Spleen (tissue), 11 donors: Measurements from ENCODE around the gene ARHGEF5. TPM values are rescaled to one million over a fixed set of nuclear protein-coding genes. Genes with fewer than 3 reads are reported as not detected.
"Not testable (repeated sequence)": the region's sequence is repeated elsewhere in the genome, so short reads cannot be mapped to it uniquely, and the experiment has no call there.

ENCODE experiments used
- DNase-seq: peaks from one replicate; pipeline ENCODE4 v3.0.0-alpha.2; 2020
- H3K27ac ChIP-seq, 8 donors: fragments of 200-600 bp; sonication (generic) in 7 of 8; 1 replicate in 4 of 8; 2 replicates in 4 of 8; pipeline versions ENCODE4 v1.5.0 to v1.8.0; 2016 to 2021; ENCODE audit warnings: inconsistent platforms in 4 of 8, mild to moderate bottlenecking in 4 of 8, moderate library complexity in 1 of 8
- H3K27me3 ChIP-seq, 7 donors: fragments of 200-600 bp; sonication (generic) in 6 of 7; replicated peaks in 1 of 7; 1 replicate in 4 of 7; 2 replicates in 3 of 7; pipeline versions ENCODE4 v1.5.0 to v1.8.0; 2016 to 2021; ENCODE audit warnings: inconsistent platforms in 3 of 7, mild to moderate bottlenecking in 1 of 7
- H3K36me3 ChIP-seq, 6 donors: fragments of 200-600 bp; sonication (generic) in 5 of 6; 1 replicate in 4 of 6; 2 replicates in 2 of 6; pipeline versions ENCODE4 v1.5.0 to v1.8.0; 2016 to 2021; ENCODE audit warnings: inconsistent platforms in 2 of 6
- H3K4me1 ChIP-seq, 6 donors: fragments of 200-600 bp; sonication (generic) in 5 of 6; 1 replicate in 3 of 6; 2 replicates in 3 of 6; pipeline versions ENCODE4 v1.5.0 to v1.8.0; 2016 to 2021; ENCODE audit warnings: inconsistent platforms in 3 of 6
- H3K4me3 ChIP-seq, 8 donors: fragments of 200-600 bp; sonication (generic) in 7 of 8; 1 replicate in 4 of 8; 2 replicates in 4 of 8; pipeline versions ENCODE4 v1.5.0 to v1.8.0; 2016 to 2021; ENCODE audit warnings: inconsistent platforms in 4 of 8, mild to moderate bottlenecking in 4 of 8, moderate library complexity in 2 of 8
- H3K9me3 ChIP-seq, 8 donors: fragments of 200-600 bp; sonication (generic) in 7 of 8; 1 replicate in 4 of 8; 2 replicates in 4 of 8; pipeline versions ENCODE4 v1.5.0 to v1.8.0; 2016 to 2021; ENCODE audit warnings: inconsistent platforms in 4 of 8
- WGBS, 5 donors: extraction: QIAGEN DNeasy Blood & Tissue Kit in 3 of 5; methylation state at CpG; one replicate each; pipeline versions ENCODE4 v1.1.5 to v1.1.7; 2013 to 2018; 5-methylcytosine and 5-hydroxymethylcytosine counted together
- intact Hi-C: fragments of 100-400 bp; cut with DNase I; formaldehyde crosslinking; loops from one replicate; pipeline ENCODE4 v1.15.0; 2023; ENCODE audit warnings: low total_unique reads
- polyA plus RNA-seq, 3 donors: library from polyadenylated mRNA; stranded (reverse); fragments of 200-250 nt; gene quantifications; one replicate each; pipeline ENCODE4 v1.2.1, GENCODE V29; 2013
- total RNA-seq, 7 donors: library from RNA; depleted of rRNA in 3 of 7; stranded (reverse); fragments of >200 nt in 3 of 7; fragmentation: NEBNext Ultra II Directional in 4 of 7; extraction: Animal tissue kit (Norgen Biotek cat#: 25700) in 4 of 7; gene quantifications; one replicate each; pipeline versions ENCODE4 v1.1.0 to v1.2.1, GENCODE V29; 2016 to 2021
- donor health status: healthy with polysubstance abuse.
- donor health status: DM: no; HTN: no; CAD: no; lungs with moderate emphysema.
- donor health status: DM: no; HTN: no; CAD: no.
- donor health status: Bipolar disorder and iron deficiency.
- donor health status: healthy.
- donor health status: DM: no; HTN: no; CAD: no.
- donor health status: DM: yes; HTN: yes; CAD: no.

ARHGEF5 gene
- total and polyA plus RNA-seq, 10 donors: 1.2 to 11.3 (median 8.4) TPM

DNA sequence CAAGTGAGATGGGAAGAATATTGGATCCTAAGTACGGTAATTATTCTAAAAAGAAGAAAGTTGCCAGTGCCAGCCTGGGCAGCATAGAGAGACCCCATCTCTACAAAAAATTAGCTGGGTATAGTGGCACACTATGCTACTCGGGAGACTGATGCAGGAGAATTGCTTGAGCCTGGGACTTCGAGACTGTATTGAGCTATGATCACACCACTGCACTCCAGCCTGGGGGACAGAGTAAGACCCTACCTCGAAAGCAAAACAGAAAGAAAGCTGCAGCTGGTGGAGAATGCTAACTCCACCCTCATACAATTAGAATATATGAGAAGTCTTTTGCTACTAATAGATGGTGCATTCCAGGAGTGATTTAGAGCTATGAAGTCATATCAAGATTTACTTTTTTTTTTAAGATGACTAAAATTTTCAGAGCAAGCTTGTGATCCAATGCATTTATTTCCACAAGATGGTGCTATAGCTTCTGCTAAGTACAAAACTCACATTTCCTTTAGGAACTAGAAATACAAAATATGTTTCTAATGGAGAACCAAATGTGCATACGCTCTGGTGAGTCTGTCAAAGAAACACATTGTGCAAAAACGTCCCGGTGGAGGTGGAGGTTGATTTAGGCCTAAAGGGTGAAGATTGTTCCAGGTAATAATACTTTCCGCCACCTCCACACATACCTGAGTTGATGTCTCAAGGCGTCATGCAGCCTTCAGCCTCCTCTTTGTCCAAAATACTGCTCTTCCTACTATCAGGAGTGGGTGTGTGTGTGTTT, 23.8 kb upstream of the ARHGEF5 start:
- H3K36me3 ChIP-seq, DNase-seq, H3K27me3 ChIP-seq, H3K4me1 ChIP-seq, H3K9me3 ChIP-seq, intact Hi-C loops, H3K4me3 ChIP-seq, H3K27ac ChIP-seq: not testable (repeated sequence)
- whole genome bisulfite sequencing, 5 donors: 87 to 100% (median 90%) methylated on average over 1 to 4 of the region's 9 CpGs

- intact Hi-C loops, H3K27ac ChIP-seq, H3K9me3 ChIP-seq, H3K36me3 ChIP-seq, H3K4me3 ChIP-seq, H3K4me1 ChIP-seq, DNase-seq, H3K27me3 ChIP-seq: not testable (repeated sequence)
- 67 to 89% (median 79%) methylated on average over 1 to 2 of the region's 2 CpGs; no CpG with 5 or more reads in 1 of the 5 donors for WGBS, 5 donors
Measured at GRCh38 chr7:144331996-144332288, 23.3 kb upstream of the ARHGEF5 start.

- H3K4me3 ChIP-seq, H3K36me3 ChIP-seq, H3K27me3 ChIP-seq, intact Hi-C loops, H3K27ac ChIP-seq, DNase-seq, H3K9me3 ChIP-seq: not testable (repeated sequence)
- peaks cover 0 to 11% (median 2%) of the 10 kb centered on the region in 6 donors for H3K4me1 ChIP-seq
- no CpG with 5 or more reads among the region's 1 CpG for WGBS, 5 donors
Measured at GRCh38 chr7:144348625-144349024, 6.6 kb upstream of the ARHGEF5 start.

GRCh38 chr7:144351667-144352066, 3.5 kb upstream of the ARHGEF5 start:
- 50 to 89% (median 78%) methylated on average over 2 of the region's 3 CpGs for WGBS, 5 donors
- intact Hi-C loops: not testable (repeated sequence)

GRCh38 chr7:144356185-144356584, 983 bp downstream of the ARHGEF5 start:
- H3K27me3 ChIP-seq, H3K4me3 ChIP-seq, DNase-seq, H3K9me3 ChIP-seq, H3K27ac ChIP-seq, H3K36me3 ChIP-seq, intact Hi-C loops: not testable (repeated sequence)
- WGBS, 5 donors: no CpG with 5 or more reads among the region's 6 CpGs
- H3K4me1 ChIP-seq: peaks cover 0 to 11% (median 2%) of the 10 kb centered on the region in 6 donors

More at GRCh38 chr7:144351667-144352066, 3.5 kb upstream of the ARHGEF5 start:
- DNase-seq, H3K9me3 ChIP-seq, H3K27me3 ChIP-seq, H3K4me3 ChIP-seq, H3K36me3 ChIP-seq, H3K27ac ChIP-seq: not testable (repeated sequence)
- H3K4me1 ChIP-seq: peaks cover 0 to 11% (median 2%) of the 10 kb centered on the region in 6 donors

- WGBS, 5 donors: 79 to 100% (median 89%) methylated on average over 1 to 2 of the region's 11 CpGs; no CpG with 5 or more reads in 1 of the 5 donors
- H3K36me3 ChIP-seq, H3K27me3 ChIP-seq, H3K27ac ChIP-seq, H3K4me3 ChIP-seq, H3K4me1 ChIP-seq, intact Hi-C loops, DNase-seq, H3K9me3 ChIP-seq: not testable (repeated sequence)
Measured at GRCh38 chr7:144356860-144357259, 1.7 kb downstream of the ARHGEF5 start.

DNA sequence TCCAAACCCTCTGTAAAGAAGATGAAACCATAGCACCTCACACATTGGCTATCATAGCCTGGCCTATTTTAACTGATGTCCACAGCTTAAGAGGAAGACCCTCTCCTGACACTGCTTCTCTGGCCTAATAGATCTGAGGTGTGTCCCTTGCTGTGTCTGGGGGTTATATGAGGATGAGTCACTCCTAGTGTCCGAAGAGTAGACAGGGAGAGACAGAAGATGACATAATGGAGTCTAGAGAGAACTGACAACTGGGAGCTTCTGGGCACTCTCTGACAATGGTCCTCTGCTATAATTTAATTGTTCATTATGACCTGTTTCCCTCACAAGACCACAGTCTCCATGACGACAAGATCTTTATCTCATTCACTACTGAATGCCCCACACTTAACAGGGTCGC, 6.9 kb downstream of the ARHGEF5 start:
- H3K27me3 ChIP-seq, H3K27ac ChIP-seq, H3K36me3 ChIP-seq, H3K9me3 ChIP-seq, H3K4me1 ChIP-seq, H3K4me3 ChIP-seq, DNase-seq, intact Hi-C loops: not testable (repeated sequence)
- WGBS, 5 donors: no CpG with 5 or more reads among the region's 3 CpGs

DNA sequence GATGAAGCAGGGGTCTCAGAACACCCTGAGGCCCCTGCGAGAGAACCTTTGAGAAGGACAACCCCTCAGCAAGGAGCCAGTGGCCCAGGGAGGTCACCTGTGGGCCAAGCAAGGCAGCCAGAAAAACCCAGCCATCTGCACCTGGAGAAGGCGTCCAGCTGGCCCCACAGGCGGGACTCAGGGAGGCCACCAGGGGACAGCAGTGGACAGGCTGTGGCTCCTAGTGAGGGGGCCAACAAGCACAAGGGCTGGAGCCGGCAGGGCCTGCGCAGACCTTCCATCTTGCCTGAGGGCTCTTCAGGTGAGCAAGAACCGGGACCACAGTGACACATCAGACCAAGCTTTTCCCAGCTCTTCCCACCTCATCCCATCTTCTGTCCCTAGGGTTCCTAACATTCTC, 10.3 kb downstream of the ARHGEF5 start:
- no CpG with 5 or more reads among the region's 6 CpGs for WGBS, 5 donors
- H3K27ac ChIP-seq, DNase-seq, H3K9me3 ChIP-seq, H3K4me3 ChIP-seq, H3K4me1 ChIP-seq, H3K36me3 ChIP-seq, H3K27me3 ChIP-seq, intact Hi-C loops: not testable (repeated sequence)

- H3K36me3 ChIP-seq, H3K27ac ChIP-seq, DNase-seq, intact Hi-C loops, H3K9me3 ChIP-seq, H3K4me1 ChIP-seq, H3K4me3 ChIP-seq, H3K27me3 ChIP-seq: not testable (repeated sequence)
- WGBS, 5 donors: no CpG with 5 or more reads among the region's 9 CpGs
Measured at GRCh38 chr7:144367250-144367649, 12.0 kb downstream of the ARHGEF5 start.

- H3K27ac ChIP-seq, H3K9me3 ChIP-seq, H3K27me3 ChIP-seq, H3K4me1 ChIP-seq, H3K4me3 ChIP-seq, intact Hi-C loops, DNase-seq, H3K36me3 ChIP-seq: not testable (repeated sequence)
- 92 to 98% methylated on average over 4 of the region's 7 CpGs; no CpG with 5 or more reads in 3 of the 5 donors for WGBS, 5 donors
Measured at GRCh38 chr7:144369221-144369620, 14.0 kb downstream of the ARHGEF5 start.
